NCI-H82 treated with DMSO at 0.1 percent for 48 hours (cell line): ENCODE measurements around the gene C5orf63.
"Not testable (repeated sequence)": the region's sequence is repeated elsewhere in the genome, so short reads cannot be mapped to it uniquely, and the experiment has no call there.

Source experiments
- DNase-seq: peaks from one replicate; lab custom pipeline; 2025; ENCODE audit not compliant: unreplicated experiment; lab: John Stamatoyannopoulos, UW

Gene C5orf63

GRCh38 chr5:127072861-127073846 is at the start of gene C5orf63:
Gene C5orf63, minus strand, starts transcription at chr5:127073502. Its CDS starts 14,507 bp downstream, at chr5:127058995.
- DNase-seq, result peak; percentile 28

GRCh38 chr5:127112347-127112864 is 39.1 kb upstream of the C5orf63 start:
- no peak for DNase-seq

GRCh38 chr5:127111112-127111511 is 37.8 kb upstream of the C5orf63 start:
- DNase-seq, result no peak

- DNase-seq, result not testable (repeated sequence)
Measured at GRCh38 chr5:127108624-127109260, 35.4 kb upstream of the C5orf63 start.

GRCh38 chr5:127101935-127102334 is 28.6 kb upstream of the C5orf63 start:
- no peak for DNase-seq

GRCh38 chr5:127101533-127101932 is 28.2 kb upstream of the C5orf63 start:
- DNase-seq, result no peak

- no peak for DNase-seq
Measured at GRCh38 chr5:127098241-127098640, 24.9 kb upstream of the C5orf63 start.

- DNase-seq, result peak; percentile 14
Measured at GRCh38 chr5:127097278-127097677, 24.0 kb upstream of the C5orf63 start.

- no peak for DNase-seq
Measured at GRCh38 chr5:127096328-127096993, 23.2 kb upstream of the C5orf63 start.

GRCh38 chr5:127094161-127094814 is 21.0 kb upstream of the C5orf63 start:
- DNase-seq, result no peak

GRCh38 chr5:127092690-127093089 is 19.4 kb upstream of the C5orf63 start:
- no peak for DNase-seq

- DNase-seq, result no peak
Measured at GRCh38 chr5:127089191-127089590, 15.9 kb upstream of the C5orf63 start.

- no peak for DNase-seq
Measured at GRCh38 chr5:127088251-127088650, 14.9 kb upstream of the C5orf63 start.

GRCh38 chr5:127086589-127086988 is 13.3 kb upstream of the C5orf63 start:
- DNase-seq, result no peak

GRCh38 chr5:127085796-127086195 is 12.5 kb upstream of the C5orf63 start:
- no peak for DNase-seq

- DNase-seq, result no peak
Measured at GRCh38 chr5:127085371-127085770, 12.1 kb upstream of the C5orf63 start.

- no peak for DNase-seq
Measured at GRCh38 chr5:127084656-127085055, 11.4 kb upstream of the C5orf63 start.

- DNase-seq, result no peak
Measured at GRCh38 chr5:127083711-127084110, 10.4 kb upstream of the C5orf63 start.

GRCh38 chr5:127079994-127080491 is 6.7 kb upstream of the C5orf63 start:
- peak; percentile 79 for DNase-seq

- DNase-seq, result no peak
Measured at GRCh38 chr5:127077366-127077765, 4.1 kb upstream of the C5orf63 start.
